Measurements from ENCODE around the gene UNKL. TPM values are rescaled to one million over a fixed set of nuclear protein-coding genes. Genes with fewer than 3 reads are reported as not detected.

UNKL gene
- total RNA-seq, 2 donors from 2014 or later = 11.2 to 21.4 TPM

DNA sequence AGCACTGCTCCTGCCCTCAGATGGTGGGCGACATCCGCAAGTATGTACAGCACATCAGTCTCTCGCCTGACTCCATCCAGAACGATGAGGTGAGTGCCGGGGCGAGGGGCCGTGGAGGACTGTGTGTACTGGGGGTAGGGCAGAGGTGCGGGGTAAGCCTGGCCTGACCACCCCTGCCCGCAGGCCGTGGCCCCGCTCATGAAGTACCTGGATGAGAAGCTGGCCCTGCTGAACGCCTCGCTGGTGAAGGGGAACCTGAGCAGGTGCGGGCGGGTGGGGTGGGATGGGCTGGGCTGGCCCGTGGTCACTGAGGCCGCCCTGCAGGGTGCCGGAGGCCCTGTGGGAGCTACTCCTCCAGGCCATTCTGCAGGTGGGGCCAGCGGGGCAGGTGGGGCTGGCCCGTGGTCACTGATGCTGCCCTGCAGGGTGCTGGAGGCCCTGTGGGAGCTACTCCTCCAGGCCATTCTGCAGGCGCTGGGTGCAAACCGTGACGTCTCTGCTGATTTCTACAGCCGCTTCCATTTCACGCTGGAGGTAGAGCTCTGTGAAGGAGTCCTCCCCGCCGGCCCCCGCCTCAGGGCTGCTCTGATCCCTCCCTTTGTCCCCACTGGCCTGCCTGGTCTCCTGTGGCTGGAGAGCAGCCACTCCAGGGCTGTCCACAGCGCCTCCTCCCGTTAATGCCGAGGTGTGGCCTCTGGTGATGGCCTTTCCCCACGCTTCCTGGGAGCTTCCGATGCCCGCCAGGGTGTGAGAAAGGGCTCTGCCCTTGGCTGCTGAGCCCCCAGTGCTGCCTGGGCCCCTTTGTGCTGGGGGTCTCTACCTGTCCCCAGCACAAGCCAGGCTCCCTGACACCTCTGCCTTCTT is 67.8 kb downstream of the UNKL start:
- DNase-seq (no peak), ATAC-seq (no peak)
- intact Hi-C loops (cut with DNase I) = no loop called here
- Histone ChIP-seq H3K9me3 (no peaks in the 10 kb centered on the region), H3K4me3 (no peak overlapping the region), H3K27ac (no peak overlapping the region), H3K27me3 (no peaks in the 10 kb centered on the region), H3K4me1 (peaks cover 31% of the 10 kb centered on the region), H3K36me3 (replicated peaks in 1 of 2; ENCODE audit: insufficient read depth in 1 of 2, low read depth in 2 of 2) (peaks cover 3 to 5% of the 10 kb centered on the region in 2 donors)
- 72% methylated on average over 33 of the region's 34 CpGs; no CpG with 5 or more reads in 1 of the 2 donors for WGBS, 2 donors
- TF ChIP-seq POLR2A (IDR thresholded peaks at IDR 0.05) = no peak
- TF ChIP-seq, protein P1, sequence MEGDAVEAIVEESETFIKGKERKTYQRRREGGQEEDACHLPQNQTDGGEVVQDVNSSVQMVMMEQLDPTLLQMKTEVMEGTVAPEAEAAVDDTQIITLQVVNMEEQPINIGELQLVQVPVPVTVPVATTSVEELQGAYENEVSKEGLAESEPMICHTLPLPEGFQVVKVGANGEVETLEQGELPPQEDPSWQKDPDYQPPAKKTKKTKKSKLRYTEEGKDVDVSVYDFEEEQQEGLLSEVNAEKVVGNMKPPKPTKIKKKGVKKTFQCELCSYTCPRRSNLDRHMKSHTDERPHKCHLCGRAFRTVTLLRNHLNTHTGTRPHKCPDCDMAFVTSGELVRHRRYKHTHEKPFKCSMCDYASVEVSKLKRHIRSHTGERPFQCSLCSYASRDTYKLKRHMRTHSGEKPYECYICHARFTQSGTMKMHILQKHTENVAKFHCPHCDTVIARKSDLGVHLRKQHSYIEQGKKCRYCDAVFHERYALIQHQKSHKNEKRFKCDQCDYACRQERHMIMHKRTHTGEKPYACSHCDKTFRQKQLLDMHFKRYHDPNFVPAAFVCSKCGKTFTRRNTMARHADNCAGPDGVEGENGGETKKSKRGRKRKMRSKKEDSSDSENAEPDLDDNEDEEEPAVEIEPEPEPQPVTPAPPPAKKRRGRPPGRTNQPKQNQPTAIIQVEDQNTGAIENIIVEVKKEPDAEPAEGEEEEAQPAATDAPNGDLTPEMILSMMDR (IDR thresholded peaks at IDR 0.05) = no peak

- no peak for DNase-seq
- 80 to 84% methylated on average over 4 to 19 of the region's 31 CpGs for WGBS, 2 donors
- H3K27me3 ChIP-seq = no peaks in the 10 kb centered on the region
- no peak for TF ChIP-seq POLR2A (IDR thresholded peaks at IDR 0.05)
- TF ChIP-seq, protein P1 (IDR thresholded peaks at IDR 0.05) = no peak
- H3K4me1 ChIP-seq = peaks cover 26% of the 10 kb centered on the region
- intact Hi-C loops (cut with DNase I) = no loop called here
- peaks cover 3 to 5% of the 10 kb centered on the region in 2 donors for H3K36me3 ChIP-seq (replicated peaks in 1 of 2; ENCODE audit: insufficient read depth in 1 of 2, low read depth in 2 of 2)
- no peak for ATAC-seq
- no peak overlapping the region for H3K27ac ChIP-seq
- H3K4me3 ChIP-seq = no peak overlapping the region
- no peaks in the 10 kb centered on the region for H3K9me3 ChIP-seq
These were observed 68.7 kb downstream of the UNKL start for GRCh38 chr16:1345651-1346421.

DNA sequence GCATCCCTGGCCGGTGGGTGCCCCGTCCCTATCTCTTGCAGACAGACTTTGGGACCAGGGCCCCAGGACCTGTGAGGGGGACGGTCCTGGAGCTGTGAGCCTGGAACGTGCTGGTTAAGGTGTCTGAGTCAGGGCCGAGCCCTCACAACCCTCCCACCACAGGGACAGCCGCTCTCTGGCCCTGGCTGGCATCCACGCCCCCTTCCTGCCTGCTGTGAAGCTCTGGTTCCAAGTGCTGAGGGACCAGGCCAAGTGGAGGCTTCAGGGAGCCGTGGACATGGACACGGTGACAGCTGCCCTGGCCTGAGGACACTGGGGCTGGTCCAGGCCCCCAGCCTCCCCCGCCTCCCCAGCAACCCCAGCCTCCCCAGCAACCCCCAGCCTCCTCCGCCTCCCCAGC is 69.4 kb downstream of the UNKL start:
- DNase-seq (no peak), ATAC-seq (no peak)
- Histone ChIP-seq H3K36me3 (replicated peaks in 1 of 2; ENCODE audit: insufficient read depth in 1 of 2, low read depth in 2 of 2) (peaks cover 3 to 5% of the 10 kb centered on the region in 2 donors), H3K4me1 (peaks cover 19% of the 10 kb centered on the region), H3K4me3 (no peak overlapping the region), H3K27ac (no peak overlapping the region), H3K9me3 (no peaks in the 10 kb centered on the region), H3K27me3 (no peaks in the 10 kb centered on the region)
- TF ChIP-seq, protein P1 (IDR thresholded peaks at IDR 0.05) = no peak
- no peak for TF ChIP-seq POLR2A (IDR thresholded peaks at IDR 0.05)
- 73 to 83% methylated on average over 4 to 9 of the region's 11 CpGs for WGBS, 2 donors
- intact Hi-C loops (cut with DNase I) = no loop called here

GRCh38 chr16:1344499-1344898 is 70.0 kb downstream of the UNKL start:
- ATAC-seq (no peak), DNase-seq (no peak)
- TF ChIP-seq, protein P1 (IDR thresholded peaks at IDR 0.05) = no peak
- TF ChIP-seq POLR2A (IDR thresholded peaks at IDR 0.05) = no peak
- Histone ChIP-seq H3K9me3 (no peaks in the 10 kb centered on the region), H3K36me3 (replicated peaks in 1 of 2; ENCODE audit: insufficient read depth in 1 of 2, low read depth in 2 of 2) (peaks cover 3 to 4% of the 10 kb centered on the region in 2 donors), H3K27me3 (no peaks in the 10 kb centered on the region), H3K4me1 (peaks cover 19% of the 10 kb centered on the region), H3K27ac (no peak overlapping the region), H3K4me3 (no peak overlapping the region)
- WGBS, 2 donors = 85 to 86% methylated on average over 8 to 13 of the region's 14 CpGs
- intact Hi-C loops (cut with DNase I) = no loop called here
